ENCODE measurements around the gene RHOT1.
"Not testable (repeated sequence)": the region's sequence is repeated elsewhere in the genome, so short reads cannot be mapped to it uniquely, and the experiment has no call there.

The RHOT1 gene

DNA sequence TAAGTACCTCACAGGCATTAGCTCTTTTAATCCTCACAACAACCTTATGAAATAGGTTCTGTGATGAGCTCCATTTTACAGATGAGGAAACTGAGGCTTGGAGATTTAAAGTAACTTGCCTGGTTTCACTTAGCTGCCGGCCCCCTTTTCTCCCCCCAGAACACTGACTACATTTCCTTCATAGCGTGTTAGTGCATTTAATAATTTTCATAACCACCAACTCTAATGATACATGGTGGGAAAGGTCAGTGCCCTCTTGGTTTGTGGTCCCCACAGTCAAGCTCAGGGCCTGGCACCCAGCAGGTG, 16.5 kb upstream of the RHOT1 start:
- DNase-seq (ENCODE audit: low read depth): no peak
- no peak overlapping the region for H3K4me3 ChIP-seq (ENCODE audit: low read depth, low read length)
- TF ChIP-seq, protein P1, sequence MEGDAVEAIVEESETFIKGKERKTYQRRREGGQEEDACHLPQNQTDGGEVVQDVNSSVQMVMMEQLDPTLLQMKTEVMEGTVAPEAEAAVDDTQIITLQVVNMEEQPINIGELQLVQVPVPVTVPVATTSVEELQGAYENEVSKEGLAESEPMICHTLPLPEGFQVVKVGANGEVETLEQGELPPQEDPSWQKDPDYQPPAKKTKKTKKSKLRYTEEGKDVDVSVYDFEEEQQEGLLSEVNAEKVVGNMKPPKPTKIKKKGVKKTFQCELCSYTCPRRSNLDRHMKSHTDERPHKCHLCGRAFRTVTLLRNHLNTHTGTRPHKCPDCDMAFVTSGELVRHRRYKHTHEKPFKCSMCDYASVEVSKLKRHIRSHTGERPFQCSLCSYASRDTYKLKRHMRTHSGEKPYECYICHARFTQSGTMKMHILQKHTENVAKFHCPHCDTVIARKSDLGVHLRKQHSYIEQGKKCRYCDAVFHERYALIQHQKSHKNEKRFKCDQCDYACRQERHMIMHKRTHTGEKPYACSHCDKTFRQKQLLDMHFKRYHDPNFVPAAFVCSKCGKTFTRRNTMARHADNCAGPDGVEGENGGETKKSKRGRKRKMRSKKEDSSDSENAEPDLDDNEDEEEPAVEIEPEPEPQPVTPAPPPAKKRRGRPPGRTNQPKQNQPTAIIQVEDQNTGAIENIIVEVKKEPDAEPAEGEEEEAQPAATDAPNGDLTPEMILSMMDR (conservative IDR thresholded peaks at IDR 0.05; ENCODE audit: low read depth, low read length): no peak

DNA sequence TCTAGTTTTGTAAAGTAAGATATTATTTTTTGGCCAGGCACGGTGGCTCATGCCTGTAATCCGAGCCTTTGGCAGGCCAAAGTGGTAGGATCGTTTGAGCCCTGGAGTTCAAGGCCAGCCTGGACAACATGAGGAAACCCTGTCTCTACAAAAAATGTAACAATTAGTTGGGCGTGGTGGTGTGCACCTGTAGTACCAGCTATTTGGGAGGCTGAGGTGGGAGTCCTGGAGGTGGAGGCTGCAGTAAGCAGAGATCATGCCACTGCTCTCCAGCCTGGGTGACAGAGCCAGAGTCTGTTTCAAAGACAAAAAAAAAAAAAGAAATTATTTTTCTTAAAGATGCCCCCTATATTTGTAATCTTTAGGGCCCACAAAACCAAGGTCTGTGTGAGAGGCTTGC, 16.0 kb upstream of the RHOT1 start:
- no peak overlapping the region for H3K4me3 ChIP-seq (ENCODE audit: low read depth, low read length)
- TF ChIP-seq, protein P1 (conservative IDR thresholded peaks at IDR 0.05; ENCODE audit: low read depth, low read length): no peak
- no peak for DNase-seq (ENCODE audit: low read depth)

DNA sequence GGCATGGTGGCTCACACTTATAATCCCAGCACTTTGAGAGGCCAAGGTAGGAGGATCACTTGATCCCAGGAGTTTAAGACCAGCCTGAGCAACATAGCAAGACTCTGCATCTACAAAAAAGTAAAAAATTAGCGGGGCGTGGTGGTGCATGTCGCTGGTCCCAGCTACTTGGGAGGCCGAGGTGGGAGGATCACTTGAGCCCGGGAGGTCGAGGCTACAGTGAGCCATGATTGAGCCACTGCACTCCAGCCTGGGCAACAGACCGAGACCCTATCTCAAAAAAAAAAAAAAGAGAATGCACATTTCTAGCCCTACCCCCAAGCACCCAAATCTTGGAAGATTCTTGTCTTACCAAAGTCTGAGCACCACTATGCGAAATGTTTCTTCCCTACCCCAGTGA, 15.6 kb upstream of the RHOT1 start:
- no peak for DNase-seq (ENCODE audit: low read depth)
- TF ChIP-seq, protein P1 (conservative IDR thresholded peaks at IDR 0.05; ENCODE audit: low read depth, low read length): no peak
- no peak overlapping the region for H3K4me3 ChIP-seq (ENCODE audit: low read depth, low read length)

DNA sequence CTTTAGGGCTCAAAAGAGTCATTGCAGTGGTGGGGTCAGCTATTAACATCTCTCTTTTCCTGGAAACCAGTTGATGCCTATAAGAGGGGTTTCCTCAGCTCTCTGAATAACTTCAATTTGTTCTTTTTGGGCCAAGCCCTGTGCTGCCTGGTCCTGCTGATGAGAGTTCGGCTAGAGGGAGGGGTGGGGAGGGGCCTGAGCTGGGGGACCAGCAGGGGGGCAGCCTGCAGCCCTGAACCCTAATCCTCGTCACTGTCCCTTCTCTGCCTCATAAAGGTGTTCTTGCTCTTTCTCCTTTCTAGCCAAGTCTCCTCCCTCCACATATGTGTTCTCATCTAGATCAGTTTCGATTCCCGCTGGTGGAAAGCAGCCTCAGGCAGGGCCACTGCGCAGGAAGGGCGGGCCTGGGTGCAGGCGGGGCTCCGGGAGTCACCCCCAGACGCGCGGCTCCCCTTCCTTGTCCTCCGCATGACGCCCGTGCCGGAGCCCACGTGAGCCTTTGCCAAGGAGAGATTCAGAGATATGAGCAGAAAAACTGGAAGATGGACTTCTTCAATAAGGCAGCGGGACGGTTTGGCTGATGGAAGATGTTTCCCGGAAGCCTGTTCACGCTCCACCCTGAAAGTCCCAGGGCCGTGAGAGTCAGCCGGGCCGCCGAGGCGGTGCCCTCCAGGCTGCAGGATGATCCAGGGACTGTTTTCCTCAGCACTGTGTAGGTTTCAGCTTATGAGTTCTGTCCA, 15.0 kb upstream of the RHOT1 start:
- H3K4me3 ChIP-seq (ENCODE audit: low read depth, low read length): peak overlapping the region; percentile 79
- TF ChIP-seq, protein P1 (conservative IDR thresholded peaks at IDR 0.05; ENCODE audit: low read depth, low read length): no peak
- peak; percentile 78 for DNase-seq (ENCODE audit: low read depth)

DNA sequence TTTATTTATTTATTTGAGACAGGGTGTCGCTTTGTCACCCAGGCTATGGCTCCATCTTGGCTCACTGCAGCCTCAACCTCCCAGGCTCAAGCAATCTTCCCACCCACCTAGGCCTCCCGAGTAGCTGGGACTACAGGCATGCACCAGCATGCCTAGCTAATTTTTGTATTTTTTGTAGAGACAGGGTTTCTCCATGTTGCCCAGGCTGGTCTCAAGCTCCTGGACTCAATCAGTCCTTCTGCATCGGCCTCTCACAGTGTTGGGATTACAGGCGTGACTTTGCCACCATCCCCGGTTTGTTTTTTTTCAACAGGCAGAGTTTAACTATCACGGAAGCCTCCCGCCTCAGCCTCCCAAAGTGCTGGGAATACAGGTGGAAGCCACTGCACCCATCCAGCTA, 13.8 kb upstream of the RHOT1 start:
- H3K4me3 ChIP-seq (ENCODE audit: low read depth, low read length): peak overlapping the region; percentile 79
- not testable (repeated sequence) for DNase-seq (ENCODE audit: low read depth)

DNA sequence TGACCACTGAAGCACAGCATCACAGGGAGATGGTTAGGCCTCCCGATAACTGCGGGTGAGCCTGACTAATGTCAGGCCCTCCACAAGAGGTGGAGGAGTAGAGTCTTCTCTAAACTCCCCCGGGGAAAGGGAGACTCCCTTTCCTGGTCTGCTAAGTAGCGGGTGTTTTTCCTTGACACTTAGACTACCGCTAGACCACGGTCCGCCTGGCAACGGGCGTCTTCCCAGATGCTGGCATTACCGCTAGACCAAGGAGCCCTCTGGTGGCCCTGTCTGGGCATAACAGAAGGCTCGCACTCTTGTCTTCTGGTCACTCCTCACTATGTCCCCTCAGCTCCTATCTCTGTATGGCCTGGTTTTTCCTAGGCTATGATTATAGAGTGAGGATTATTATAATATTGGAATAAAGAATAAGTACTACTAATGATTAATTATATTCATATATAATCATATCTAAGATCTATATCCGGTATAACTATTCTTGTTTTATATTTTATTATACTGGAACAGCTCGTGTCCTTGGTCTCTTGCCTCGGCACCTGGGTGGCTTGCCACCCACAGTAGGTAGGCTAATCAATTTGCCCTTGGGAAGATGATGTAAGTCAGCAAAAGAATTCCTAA, 6.7 kb upstream of the RHOT1 start:
- peak; percentile 50 for DNase-seq (ENCODE audit: low read depth)
- not testable (repeated sequence) for H3K4me3 ChIP-seq (ENCODE audit: low read depth, low read length)
- TF ChIP-seq, protein P1 (conservative IDR thresholded peaks at IDR 0.05; ENCODE audit: low read depth, low read length): peak; percentile 32

DNA sequence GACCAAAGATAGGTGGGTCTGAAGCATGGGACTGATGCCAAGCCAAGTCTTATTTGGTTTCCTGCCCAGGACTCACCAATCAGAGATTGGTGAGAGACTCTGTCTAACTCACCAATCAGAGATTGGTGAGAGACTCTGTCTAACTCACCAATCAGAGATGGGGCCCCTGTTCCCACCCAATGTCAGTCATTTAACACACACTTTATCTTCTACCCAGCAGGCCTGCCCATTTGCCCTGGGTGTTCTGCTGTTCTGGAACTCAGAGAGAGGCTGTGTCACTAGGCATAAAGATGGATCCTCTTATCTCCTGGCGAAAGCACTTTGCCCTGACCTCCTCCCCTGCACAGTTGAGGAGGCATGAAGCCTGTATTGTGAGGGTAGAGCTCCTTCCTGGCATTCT, 5.4 kb upstream of the RHOT1 start:
- TF ChIP-seq, protein P1 (conservative IDR thresholded peaks at IDR 0.05; ENCODE audit: low read depth, low read length): no peak
- no peak overlapping the region for H3K4me3 ChIP-seq (ENCODE audit: low read depth, low read length)
- DNase-seq (ENCODE audit: low read depth): no peak

DNA sequence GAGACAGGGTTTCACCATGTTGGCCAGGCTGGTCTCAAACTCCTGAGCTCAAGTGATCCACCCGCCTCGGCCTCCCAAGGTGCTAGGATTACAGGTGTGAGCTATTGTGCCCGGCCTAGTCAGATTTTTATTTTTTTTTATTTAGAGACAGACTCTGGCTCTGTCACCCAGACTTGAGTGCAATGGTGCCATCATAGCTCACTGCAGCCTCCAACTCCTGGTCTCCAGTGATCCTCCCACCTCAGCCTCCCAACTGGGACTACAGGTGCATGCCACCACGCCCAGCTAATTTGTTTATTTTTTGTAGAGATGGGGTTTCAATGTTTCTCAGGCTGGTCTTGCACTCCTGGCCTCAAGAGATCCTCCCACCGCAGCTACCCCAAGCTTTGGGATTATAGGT, 2.8 kb upstream of the RHOT1 start:
- not testable (repeated sequence) for DNase-seq (ENCODE audit: low read depth); H3K4me3 ChIP-seq (ENCODE audit: low read depth, low read length)

Data from choroid plexus epithelial cell (primary cell).